ENCODE data around the gene C16orf92. TPM values are rescaled to one million over a fixed set of nuclear protein-coding genes. Genes with fewer than 3 reads are reported as not detected.

The C16orf92 gene
- total and polyA plus RNA-seq, 2 of the 13 experiments (the other 11 are each of a cell fraction or from before 2014, with no cell fraction given), result not detected

GRCh38 chr16:30054959-30055553 is 32.1 kb downstream of the C16orf92 start (continued):
- TF ChIP-seq ZNF691 (CRISPR knock-in tag; IDR thresholded peaks at IDR 0.05; ENCODE audit: borderline replicate concordance, low read depth), result peak; percentile 70; the same call in 1 of the 2 replicates
- 0 out of 2 replicates have a peak, but pooled peaks have one; percentile 36 for TF ChIP-seq ZSCAN9 (CRISPR knock-in tag; IDR thresholded peaks at IDR 0.05; ENCODE audit: borderline replicate concordance)
- peak; percentile 50; the same call in 1 of the 2 replicates for TF ChIP-seq RARA (CRISPR knock-in tag; IDR thresholded peaks at IDR 0.05)
- TF ChIP-seq SALL1 (CRISPR knock-in tag; IDR thresholded peaks at IDR 0.05), result peak; percentile 49; the same call in 1 of the 2 replicates
- TF ChIP-seq ZNF382 (CRISPR knock-in tag; IDR thresholded peaks at IDR 0.05; ENCODE audit: borderline replicate concordance), result no peak
- no peak for TF ChIP-seq HMGA1 (CRISPR knock-in tag; conservative IDR thresholded peaks at IDR 0.05)
- 0 out of 2 replicates have a peak, but pooled peaks have one; percentile 61 for TF ChIP-seq ZNF572 (CRISPR knock-in tag; IDR thresholded peaks at IDR 0.05)
- no peak for TF ChIP-seq ZNF276 (CRISPR knock-in tag; IDR thresholded peaks at IDR 0.05; ENCODE audit: low read depth)
- TF ChIP-seq ZSCAN25 (CRISPR knock-in tag; IDR thresholded peaks at IDR 0.05), result peak; percentile 38; the same call in 1 of the 2 replicates
- TF ChIP-seq SMAD1 (CRISPR knock-in tag; IDR thresholded peaks at IDR 0.05; ENCODE audit: borderline replicate concordance, low read depth), result peak; percentile 40; the same call in 1 of the 2 replicates
- no peak for TF ChIP-seq BORCS8-MEF2B (CRISPR knock-in tag; IDR thresholded peaks at IDR 0.05)
- no peak for TF ChIP-seq LCORL (IDR thresholded peaks at IDR 0.05)
- TF ChIP-seq LCORL (CRISPR knock-in tag; IDR thresholded peaks at IDR 0.05), result 0 out of 2 replicates have a peak, but pooled peaks have one; percentile 46
- peak; percentile 41; the same call in 1 of the 2 replicates for TF ChIP-seq IKZF5 (CRISPR knock-in tag; IDR thresholded peaks at IDR 0.05)
- no peak for TF ChIP-seq REPIN1 (CRISPR knock-in tag; IDR thresholded peaks at IDR 0.05; ENCODE audit: borderline replicate concordance, low read depth)
- 0 out of 2 replicates have a peak, but pooled peaks have one; percentile 22 for TF ChIP-seq ERF (CRISPR knock-in tag; IDR thresholded peaks at IDR 0.05)
- TF ChIP-seq ZNF501 (CRISPR knock-in tag; IDR thresholded peaks at IDR 0.05), result 0 out of 2 replicates have a peak, but pooled peaks have one; percentile 55
- no peak for TF ChIP-seq ZSCAN12 (CRISPR knock-in tag; IDR thresholded peaks at IDR 0.05)
- peak; percentile 52; the same call in 1 of the 2 replicates for TF ChIP-seq HDAC1 (CRISPR knock-in tag; IDR thresholded peaks at IDR 0.05)
- TF ChIP-seq STAG1 (CRISPR knock-in tag; IDR thresholded peaks at IDR 0.05), result peak; percentile 75
- no peak for TF ChIP-seq ZNF567 (CRISPR knock-in tag; IDR thresholded peaks at IDR 0.05; ENCODE audit: borderline replicate concordance)
- 0 out of 2 replicates have a peak, but pooled peaks have one; percentile 20 for TF ChIP-seq PHF8 (CRISPR knock-in tag; IDR thresholded peaks at IDR 0.05)
- no peak for TF ChIP-seq HNF4A (CRISPR knock-in tag; IDR thresholded peaks at IDR 0.05)
- peak; percentile 51; the same call in 1 of the 2 replicates for TF ChIP-seq MAZ (IDR thresholded peaks at IDR 0.05; ENCODE audit: borderline replicate concordance, low read depth, low read length)
- no peak for TF ChIP-seq MAZ (CRISPR knock-in tag; IDR thresholded peaks at IDR 0.05; ENCODE audit: low read depth)
- peak; percentile 57; the same call in 1 of the 2 replicates for TF ChIP-seq RXRB (CRISPR knock-in tag; IDR thresholded peaks at IDR 0.05; ENCODE audit: borderline replicate concordance)
- peak; percentile 44; the same call in 1 of the 2 replicates for TF ChIP-seq MAX (IDR thresholded peaks at IDR 0.05)
- no peak for TF ChIP-seq TOPORS (CRISPR knock-in tag; IDR thresholded peaks at IDR 0.05)
